Measurements from ENCODE around the gene RD3L. TPM values are rescaled to one million over a fixed set of nuclear protein-coding genes. Genes with fewer than 3 reads are reported as not detected.

Gene RD3L
- total RNA-seq, 1 experiment from 2014 or later, result not detected

DNA sequence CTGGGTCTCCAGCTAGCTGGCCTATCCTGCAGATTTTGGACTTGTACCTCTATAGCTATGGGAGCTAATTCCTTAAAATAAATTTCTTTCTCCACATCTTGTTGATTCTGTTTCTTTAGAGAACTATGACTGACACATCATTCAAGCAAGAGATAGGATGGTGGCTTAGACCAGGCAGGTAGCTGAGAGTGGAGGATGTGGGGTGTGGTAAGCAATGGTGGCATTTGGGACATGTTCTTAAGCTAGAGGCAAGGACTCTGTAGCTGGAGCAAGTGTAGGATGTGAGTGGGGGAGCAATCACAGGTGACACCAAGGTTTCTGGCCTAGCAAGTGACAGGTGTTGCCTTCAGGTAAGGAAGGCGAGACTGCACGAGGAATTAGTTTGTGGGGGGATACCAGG, 7.2 kb downstream of the RD3L start:
- Histone ChIP-seq H2BK20ac (ENCODE audit: low read depth, low read length, poor library complexity, severe bottlenecking) (no peak overlapping the region), H3K79me2 (ENCODE audit: insufficient read depth, low read length) (no peaks in the 10 kb centered on the region), H4K8ac (replicated peaks; ENCODE audit: insufficient read length, low read depth, low read length) (no peak overlapping the region), H3K18ac (ENCODE audit: insufficient read length, low read depth, low read length) (no peak overlapping the region), H2AFZ (ENCODE audit: low read length) (no peak overlapping the region), H3K23me2 (ENCODE audit: insufficient read length, low read depth, low read length, poor library complexity, severe bottlenecking) (no peaks in the 10 kb centered on the region), H3T11ph (ENCODE audit: low read length) (no peak overlapping the region), H3K23ac (ENCODE audit: insufficient read length, low read depth, low read length) (no peak overlapping the region), H2BK15ac (ENCODE audit: low read depth, low read length) (no peak overlapping the region), H2AK5ac (ENCODE audit: insufficient read length, low read length) (no peak overlapping the region), H3K9ac (ENCODE audit: extremely low read depth, insufficient read length, low read length) (no peak overlapping the region), H3K4ac (ENCODE audit: low read depth, low read length) (no peak overlapping the region), H4K91ac (ENCODE audit: insufficient read length, low read depth, low read length) (no peak overlapping the region), H3K27me3 (ENCODE audit: insufficient read depth, low read length) (no peaks in the 10 kb centered on the region), H4K20me1 (ENCODE audit: control insufficient read depth, insufficient read depth, insufficient read length) (no peaks in the 10 kb centered on the region), H3K9me3 (ENCODE audit: control insufficient read depth, low read depth, low read length) (no peaks in the 10 kb centered on the region), H2BK5ac (ENCODE audit: insufficient read length, low read length) (no peak overlapping the region), H3K14ac (ENCODE audit: insufficient read depth, low read length) (no peak overlapping the region), H3K4me2 (ENCODE audit: insufficient read depth, insufficient read length, low read length) (no peak overlapping the region), H3K79me1 (ENCODE audit: insufficient read depth, low read depth, low read length, poor library complexity, severe bottlenecking) (no peaks in the 10 kb centered on the region), H4K5ac (ENCODE audit: insufficient read length, low read depth, low read length) (no peak overlapping the region), H3K4me1 (ENCODE audit: insufficient read depth, low read length) (no peaks in the 10 kb centered on the region), H3K56ac (ENCODE audit: insufficient read length, low read depth, low read length) (no peak overlapping the region), H3K27ac (ENCODE audit: insufficient read length, low read depth, low read length) (no peak overlapping the region), H2BK12ac (ENCODE audit: insufficient read length, low read depth, low read length) (no peak overlapping the region), H2BK120ac (ENCODE audit: low read depth, low read length, poor library complexity, severe bottlenecking) (no peak overlapping the region)
- TF ChIP-seq CTCF (conservative IDR thresholded peaks at IDR 0.05), result no peak
- Mint-ChIP-seq H3K36me3 (ENCODE audit: insufficient read depth in 1 of 3, low read depth in 3 of 3) (no peaks in the 10 kb centered on the region), H3K27ac (no peak overlapping the region; a peak in 1 of 7 replicates), H3K4me1 (peaks cover 3 to 7% of the 10 kb centered on the region in 2 experiments), H3K9me3 (no peaks in the 10 kb centered on the region), H3K4me3 (no peak overlapping the region), H3K27me3 (ENCODE audit: low read depth) (peaks cover 2% of the 10 kb centered on the region; the same call in 1 of the 2 replicates)
- no CpG with 5 or more reads among the region's 2 CpGs for WGBS (ENCODE audit: extremely low coverage, insufficient read length, low lambda C conversion rate)
- no peak for DNase-seq

Measured in H9 (cell line).